WERI-Rb-1 (cell line): ENCODE results near the gene SLC39A10.

Source experiments
- DNase-seq: peaks from one replicate; pipeline ENCODE4 v3.0.0-alpha.2; 2020
- H3K27ac ChIP-seq: fragments of 250-450 bp; sonication (Bioruptor Pico); 2 replicates; pipeline ENCODE4 v1.5.1; 2020; ENCODE audit warnings: mild to moderate bottlenecking, moderate library complexity
- H3K27me3 ChIP-seq: fragments of 250-450 bp; sonication (Bioruptor Pico); 2 replicates; pipeline ENCODE4 v1.5.1; 2021; ENCODE audit warnings: mild to moderate bottlenecking, low read depth, moderate library complexity; ENCODE audit not compliant: insufficient read depth, severe bottlenecking
- H3K36me3 ChIP-seq: fragments of 250-450 bp; sonication (Bioruptor Pico); 2 replicates; pipeline ENCODE4 v1.5.1; 2020; ENCODE audit warnings: mild to moderate bottlenecking, moderate library complexity
- H3K4me3 ChIP-seq: 2 replicates; pipeline ENCODE4 v1.5.1; 2011; ENCODE audit warnings: low read depth, mild to moderate bottlenecking, control low read depth, low read length
- H3K9me3 ChIP-seq: fragments of 250-450 bp; sonication (Bioruptor Pico); 2 replicates; pipeline ENCODE4 v1.5.1; 2021; ENCODE audit warnings: mild to moderate bottlenecking, moderate library complexity; ENCODE audit not compliant: severe bottlenecking
- TF ChIP-seq, protein P1 (sequence below): IDR thresholded peaks from 2 replicates; pipeline ENCODE4 v1.5.1; 2011; ENCODE audit warnings: low read depth, mild to moderate bottlenecking, control low read depth, inconsistent platforms, low read length

SLC39A10 gene

GRCh38 chr2:195722075-195722474 is 65.0 kb downstream of the SLC39A10 start:
- Histone ChIP-seq H3K4me3 (no peak overlapping the region), H3K36me3 (peaks cover 15% of the 10 kb centered on the region), H3K27ac (no peak overlapping the region), H3K27me3 (no peaks in the 10 kb centered on the region), H3K9me3 (no peaks in the 10 kb centered on the region)
- DNase-seq: no peak
- TF ChIP-seq, protein P1, sequence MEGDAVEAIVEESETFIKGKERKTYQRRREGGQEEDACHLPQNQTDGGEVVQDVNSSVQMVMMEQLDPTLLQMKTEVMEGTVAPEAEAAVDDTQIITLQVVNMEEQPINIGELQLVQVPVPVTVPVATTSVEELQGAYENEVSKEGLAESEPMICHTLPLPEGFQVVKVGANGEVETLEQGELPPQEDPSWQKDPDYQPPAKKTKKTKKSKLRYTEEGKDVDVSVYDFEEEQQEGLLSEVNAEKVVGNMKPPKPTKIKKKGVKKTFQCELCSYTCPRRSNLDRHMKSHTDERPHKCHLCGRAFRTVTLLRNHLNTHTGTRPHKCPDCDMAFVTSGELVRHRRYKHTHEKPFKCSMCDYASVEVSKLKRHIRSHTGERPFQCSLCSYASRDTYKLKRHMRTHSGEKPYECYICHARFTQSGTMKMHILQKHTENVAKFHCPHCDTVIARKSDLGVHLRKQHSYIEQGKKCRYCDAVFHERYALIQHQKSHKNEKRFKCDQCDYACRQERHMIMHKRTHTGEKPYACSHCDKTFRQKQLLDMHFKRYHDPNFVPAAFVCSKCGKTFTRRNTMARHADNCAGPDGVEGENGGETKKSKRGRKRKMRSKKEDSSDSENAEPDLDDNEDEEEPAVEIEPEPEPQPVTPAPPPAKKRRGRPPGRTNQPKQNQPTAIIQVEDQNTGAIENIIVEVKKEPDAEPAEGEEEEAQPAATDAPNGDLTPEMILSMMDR: no peak

GRCh38 chr2:195727106-195727505 is 70.1 kb downstream of the SLC39A10 start:
- Histone ChIP-seq H3K4me3 (no peak overlapping the region), H3K27me3 (no peaks in the 10 kb centered on the region), H3K36me3 (peaks cover 19% of the 10 kb centered on the region), H3K27ac (no peak overlapping the region), H3K9me3 (no peaks in the 10 kb centered on the region)
- TF ChIP-seq, protein P1: no peak
- DNase-seq: no peak

GRCh38 chr2:195730912-195731311 is 73.9 kb downstream of the SLC39A10 start:
- TF ChIP-seq, protein P1: no peak
- Histone ChIP-seq H3K36me3 (peaks cover 25% of the 10 kb centered on the region), H3K4me3 (no peak overlapping the region), H3K27ac (no peak overlapping the region), H3K27me3 (no peaks in the 10 kb centered on the region), H3K9me3 (no peaks in the 10 kb centered on the region)
- DNase-seq: no peak

GRCh38 chr2:195732574-195732973 is 75.5 kb downstream of the SLC39A10 start:
- DNase-seq: no peak
- TF ChIP-seq, protein P1: no peak
- Histone ChIP-seq H3K4me3 (no peak overlapping the region), H3K36me3 (peaks cover 25% of the 10 kb centered on the region), H3K9me3 (no peaks in the 10 kb centered on the region), H3K27ac (no peak overlapping the region), H3K27me3 (no peaks in the 10 kb centered on the region)

GRCh38 chr2:195733831-195734230 is 76.8 kb downstream of the SLC39A10 start:
- no peaks in the 10 kb centered on the region for H3K9me3 ChIP-seq
- no peaks in the 10 kb centered on the region for H3K27me3 ChIP-seq
- peaks cover 18% of the 10 kb centered on the region for H3K36me3 ChIP-seq
- DNase-seq: no peak
- no peak overlapping the region for H3K27ac ChIP-seq
- H3K4me3 ChIP-seq: no peak overlapping the region
- TF ChIP-seq, protein P1: no peak

DNA sequence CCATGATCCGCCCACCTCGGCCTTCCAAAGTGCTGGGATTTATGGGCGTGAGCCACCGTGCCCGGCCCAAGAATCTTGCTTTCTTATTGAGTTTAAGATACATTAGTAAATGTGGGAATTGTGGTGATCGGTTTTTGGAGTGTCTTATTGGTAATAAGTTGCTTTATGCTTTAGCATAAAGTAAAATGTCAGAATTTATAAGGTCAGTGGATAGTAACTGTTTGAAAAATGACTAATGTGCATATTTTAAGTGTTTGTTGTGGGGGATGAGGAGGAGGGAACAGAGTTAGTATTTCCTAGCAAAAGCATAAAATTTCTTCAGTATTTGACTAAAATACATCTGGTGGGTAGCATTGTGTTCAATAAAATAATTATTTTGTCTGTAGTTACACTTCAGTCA is 77.4 kb downstream of the SLC39A10 start:
- peaks cover 18% of the 10 kb centered on the region for H3K36me3 ChIP-seq
- no peak for DNase-seq
- H3K9me3 ChIP-seq: no peaks in the 10 kb centered on the region
- H3K27ac ChIP-seq: no peak overlapping the region
- TF ChIP-seq, protein P1: no peak
- no peaks in the 10 kb centered on the region for H3K27me3 ChIP-seq
- no peak overlapping the region for H3K4me3 ChIP-seq
